ENCODE results near the gene HLA-DMA.
A peak's percentile ranks its signal among the peaks of the same experiment; 100 is the strongest.

The HLA-DMA gene

DNA sequence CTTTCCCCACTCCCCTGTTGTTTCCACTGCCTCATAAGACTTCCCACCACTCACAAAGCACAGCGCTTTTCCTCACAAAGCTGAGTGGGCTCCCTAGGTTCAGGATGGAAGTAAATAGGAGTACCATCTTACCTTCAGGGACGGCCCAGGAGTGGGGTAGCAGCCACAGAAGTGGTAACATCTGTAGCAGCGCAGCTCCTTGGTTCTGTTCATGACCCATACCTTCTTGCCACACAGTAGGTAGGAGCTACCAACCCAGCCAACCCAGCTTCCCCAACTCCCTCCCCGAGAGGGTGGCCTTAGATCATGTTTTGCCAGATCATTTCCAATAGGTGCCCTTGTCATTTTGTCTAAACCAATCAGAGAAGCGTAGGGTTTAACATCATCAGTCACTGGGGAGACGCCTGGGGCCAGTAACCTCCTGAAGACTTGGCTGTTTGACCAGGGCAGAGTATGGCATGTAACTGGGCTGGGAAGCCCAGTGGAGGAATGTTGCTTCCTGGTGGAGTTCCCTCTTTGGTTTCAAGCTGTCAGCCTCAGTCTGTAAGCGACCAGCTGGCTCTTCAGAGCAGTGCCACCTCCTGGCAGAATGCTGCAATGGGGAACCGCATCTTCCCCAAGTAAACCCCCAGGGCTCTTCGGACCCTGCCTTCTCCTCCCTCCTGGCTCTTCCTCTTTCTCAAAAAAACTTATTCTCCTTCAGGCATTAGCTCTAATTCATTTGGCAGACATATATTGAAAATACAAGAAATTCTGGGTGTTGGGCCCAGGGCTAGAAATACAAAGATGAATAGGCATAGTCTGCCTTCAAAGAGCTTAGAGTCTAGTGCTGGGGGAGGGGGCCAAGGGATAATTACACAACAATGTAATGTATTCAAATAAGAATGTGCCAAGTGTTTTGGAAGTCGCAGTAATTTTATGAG, at the start of gene HLA-DMA:
HLA-DMA (minus strand) TSS at position 281 of the 923 bp plus-strand sequence; CDS start at position 220, 61 bp downstream.
- TF ChIP-seq, protein P1, sequence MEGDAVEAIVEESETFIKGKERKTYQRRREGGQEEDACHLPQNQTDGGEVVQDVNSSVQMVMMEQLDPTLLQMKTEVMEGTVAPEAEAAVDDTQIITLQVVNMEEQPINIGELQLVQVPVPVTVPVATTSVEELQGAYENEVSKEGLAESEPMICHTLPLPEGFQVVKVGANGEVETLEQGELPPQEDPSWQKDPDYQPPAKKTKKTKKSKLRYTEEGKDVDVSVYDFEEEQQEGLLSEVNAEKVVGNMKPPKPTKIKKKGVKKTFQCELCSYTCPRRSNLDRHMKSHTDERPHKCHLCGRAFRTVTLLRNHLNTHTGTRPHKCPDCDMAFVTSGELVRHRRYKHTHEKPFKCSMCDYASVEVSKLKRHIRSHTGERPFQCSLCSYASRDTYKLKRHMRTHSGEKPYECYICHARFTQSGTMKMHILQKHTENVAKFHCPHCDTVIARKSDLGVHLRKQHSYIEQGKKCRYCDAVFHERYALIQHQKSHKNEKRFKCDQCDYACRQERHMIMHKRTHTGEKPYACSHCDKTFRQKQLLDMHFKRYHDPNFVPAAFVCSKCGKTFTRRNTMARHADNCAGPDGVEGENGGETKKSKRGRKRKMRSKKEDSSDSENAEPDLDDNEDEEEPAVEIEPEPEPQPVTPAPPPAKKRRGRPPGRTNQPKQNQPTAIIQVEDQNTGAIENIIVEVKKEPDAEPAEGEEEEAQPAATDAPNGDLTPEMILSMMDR (IDR thresholded peaks at IDR 0.05; ENCODE audit: poor library complexity, severe bottlenecking) = peak; percentile 63

DNA sequence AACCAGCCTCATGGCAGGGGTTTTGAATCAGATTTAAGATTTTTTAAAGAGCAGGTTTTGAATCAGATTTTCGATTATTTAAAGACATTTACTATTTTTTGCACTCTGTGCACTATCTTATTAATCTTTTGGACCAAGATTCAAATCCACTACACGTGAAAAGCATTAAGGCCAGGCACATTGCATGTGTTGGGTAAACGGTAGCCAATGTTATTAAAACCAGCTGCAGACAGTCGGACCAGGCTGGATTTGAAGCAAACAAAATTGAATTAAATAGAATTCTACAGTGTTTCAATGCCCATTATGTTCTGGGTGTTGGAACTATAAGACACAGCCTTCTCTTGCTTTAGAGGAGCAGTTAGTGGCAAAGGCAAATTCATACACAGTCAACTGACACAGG, 48.8 kb upstream of the HLA-DMA start:
- Histone ChIP-seq H3K4me3 (ENCODE audit: severe bottlenecking) (no peak overlapping the region), H3K9me3 (ENCODE audit: severe bottlenecking) (no peaks in the 10 kb centered on the region), H3K4me1 (ENCODE audit: insufficient read depth, poor library complexity, severe bottlenecking) (no peaks in the 10 kb centered on the region), H3K27ac (ENCODE audit: poor library complexity, severe bottlenecking) (no peak overlapping the region), H3K36me3 (ENCODE audit: low read depth) (no peaks in the 10 kb centered on the region), H3K27me3 (ENCODE audit: insufficient read depth, poor library complexity, severe bottlenecking) (peaks cover 7% of the 10 kb centered on the region)
- TF ChIP-seq, protein P1 (IDR thresholded peaks at IDR 0.05; ENCODE audit: poor library complexity, severe bottlenecking) = no peak
- DNase-seq (ENCODE audit: low spot score) = no peak
- ATAC-seq (ENCODE audit: low read depth) = no peak

More for the DNA sequence above, at the start of gene HLA-DMA:
- Histone ChIP-seq H3K27ac (ENCODE audit: poor library complexity, severe bottlenecking) (no peak within 1 kb of the TSS), H3K4me3 (ENCODE audit: severe bottlenecking) (no peak within 1 kb of the TSS), H3K9me3 (ENCODE audit: severe bottlenecking) (no peaks in the 10 kb centered on the region), H3K27me3 (ENCODE audit: insufficient read depth, poor library complexity, severe bottlenecking) (no peaks in the 10 kb centered on the region), H3K4me1 (ENCODE audit: insufficient read depth, poor library complexity, severe bottlenecking) (no peaks in the 10 kb centered on the region), H3K36me3 (ENCODE audit: low read depth) (no peaks in the 10 kb centered on the region)
- ATAC-seq (ENCODE audit: low read depth) (peak; percentile 95), DNase-seq (ENCODE audit: low spot score) (no peak)

DNA sequence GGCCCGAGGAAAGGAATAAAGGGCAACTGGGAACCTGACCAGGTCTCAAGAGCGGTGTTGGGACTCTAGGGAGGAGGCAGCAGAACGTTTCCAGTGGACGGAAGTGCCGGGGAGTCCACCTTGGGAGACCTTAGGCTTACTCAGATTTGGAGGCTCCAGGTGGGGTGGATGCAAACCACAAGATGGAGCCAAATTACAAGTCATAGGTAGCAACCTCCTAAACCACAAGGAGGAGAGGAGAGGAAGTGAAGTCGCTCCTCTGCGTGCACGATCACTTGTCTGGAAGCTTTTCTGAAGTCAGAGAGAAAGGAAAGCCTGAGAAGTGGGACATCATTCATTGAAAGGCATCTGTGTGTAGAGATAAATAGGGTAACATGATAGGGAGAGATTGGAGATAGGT, 47.2 kb upstream of the HLA-DMA start:
- TF ChIP-seq, protein P1 (IDR thresholded peaks at IDR 0.05; ENCODE audit: poor library complexity, severe bottlenecking) = peak; percentile 19
- peaks cover 10% of the 10 kb centered on the region for H3K27me3 ChIP-seq (ENCODE audit: insufficient read depth, poor library complexity, severe bottlenecking)
- H3K27ac ChIP-seq (ENCODE audit: poor library complexity, severe bottlenecking) = no peak overlapping the region
- ATAC-seq (ENCODE audit: low read depth) = peak; percentile 53; the same call in 2 of the 3 replicates
- H3K4me3 ChIP-seq (ENCODE audit: severe bottlenecking) = no peak overlapping the region
- H3K4me1 ChIP-seq (ENCODE audit: insufficient read depth, poor library complexity, severe bottlenecking) = no peaks in the 10 kb centered on the region
- H3K9me3 ChIP-seq (ENCODE audit: severe bottlenecking) = no peaks in the 10 kb centered on the region
- DNase-seq (ENCODE audit: low spot score) = no peak
- H3K36me3 ChIP-seq (ENCODE audit: low read depth) = no peaks in the 10 kb centered on the region

DNA sequence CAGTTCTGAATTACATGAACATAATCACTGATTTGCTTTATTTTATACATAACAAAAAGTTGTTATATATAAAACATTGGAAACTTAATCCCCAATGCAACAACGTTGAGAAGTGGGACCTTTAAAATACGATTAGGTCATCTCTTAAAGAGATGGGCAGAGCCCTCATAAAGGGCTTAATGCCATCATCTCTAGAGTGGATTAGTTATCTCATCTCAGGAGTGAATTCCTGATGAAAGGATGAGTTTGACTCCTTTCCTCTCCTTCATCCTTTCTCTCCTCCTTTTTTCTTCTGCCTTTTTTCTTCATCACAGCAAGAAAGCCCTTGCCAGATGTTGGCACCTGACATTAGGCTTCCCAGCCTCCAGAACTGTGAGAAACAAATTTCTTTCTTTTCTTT, 42.6 kb upstream of the HLA-DMA start:
- DNase-seq (ENCODE audit: low spot score) (no peak), ATAC-seq (ENCODE audit: low read depth) (no peak)
- H3K4me3 ChIP-seq (ENCODE audit: severe bottlenecking) = no peak overlapping the region
- TF ChIP-seq, protein P1 (IDR thresholded peaks at IDR 0.05; ENCODE audit: poor library complexity, severe bottlenecking) = no peak
- no peaks in the 10 kb centered on the region for H3K36me3 ChIP-seq (ENCODE audit: low read depth)
- H3K27me3 ChIP-seq (ENCODE audit: insufficient read depth, poor library complexity, severe bottlenecking) = peaks cover 4% of the 10 kb centered on the region
- no peaks in the 10 kb centered on the region for H3K4me1 ChIP-seq (ENCODE audit: insufficient read depth, poor library complexity, severe bottlenecking)
- no peak overlapping the region for H3K27ac ChIP-seq (ENCODE audit: poor library complexity, severe bottlenecking)
- H3K9me3 ChIP-seq (ENCODE audit: severe bottlenecking) = no peaks in the 10 kb centered on the region

All from RWPE2 (cell line).